HG03460 (cell line): ENCODE data around the gene VEGFA.

Experiments used
- ATAC-seq: cut with Tn5 transposase; IDR thresholded peaks from one replicate; pipeline ENCODE4 v1.9.1; 2021; ENCODE audit not compliant: unreplicated experiment

The VEGFA gene

DNA sequence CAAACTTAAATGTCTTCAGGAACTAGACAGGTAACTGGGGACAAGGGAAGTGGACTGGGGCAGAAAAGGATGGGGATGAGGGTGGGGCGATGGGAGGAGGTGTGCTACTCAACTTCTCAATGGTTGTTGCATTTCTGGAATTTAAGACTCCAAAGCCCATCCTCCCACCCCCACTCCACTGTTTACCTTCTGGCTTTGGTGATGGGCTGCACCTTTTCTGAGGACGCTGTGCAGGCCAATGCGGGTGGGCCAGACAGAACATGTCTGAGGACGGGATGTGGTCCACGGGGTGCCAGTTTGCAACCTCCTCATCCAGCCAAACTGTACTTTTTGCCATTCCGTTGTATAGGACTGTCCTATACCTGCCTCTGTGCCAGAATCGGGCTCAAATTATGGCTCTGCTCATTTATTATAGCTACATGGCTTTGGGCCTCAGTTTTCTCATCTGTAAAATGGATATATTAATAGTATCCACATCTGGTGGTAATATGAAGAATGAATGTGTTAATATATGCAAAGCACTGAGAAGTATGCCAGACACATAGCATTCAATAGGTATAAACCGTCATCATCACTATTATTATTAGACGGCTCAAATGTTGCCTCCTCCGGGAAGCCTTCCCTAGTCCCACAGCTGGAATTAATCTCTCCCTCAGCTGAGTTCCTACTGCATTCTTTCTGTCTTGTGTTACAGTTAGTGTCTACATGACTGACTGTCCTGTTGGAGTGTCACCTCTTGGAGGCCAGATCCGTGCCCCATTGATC lies 31.0 kb upstream of the VEGFA start:
- ATAC-seq, result no peak

DNA sequence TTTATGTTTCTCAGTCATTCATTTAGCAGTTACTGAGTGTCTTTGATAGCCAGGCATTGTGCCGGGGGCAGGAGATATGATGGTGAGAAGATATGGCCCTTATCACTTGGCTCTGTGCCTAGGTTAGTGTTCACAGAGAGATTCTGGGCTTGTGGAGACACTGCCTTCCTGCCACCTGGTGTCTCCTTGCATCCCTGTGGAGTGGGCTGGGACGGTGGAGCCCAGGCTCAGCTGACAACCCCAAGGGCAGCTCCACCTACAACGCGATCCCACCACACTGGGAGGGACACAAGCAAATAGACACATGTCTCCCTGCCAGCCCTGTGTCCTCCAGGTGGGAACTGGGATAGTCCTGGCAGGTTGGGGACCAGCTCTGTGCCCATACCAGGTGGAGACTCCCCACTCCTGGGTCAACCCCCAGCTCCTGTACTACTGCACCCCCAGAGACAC lies 30.3 kb upstream of the VEGFA start:
- no peak for ATAC-seq

DNA sequence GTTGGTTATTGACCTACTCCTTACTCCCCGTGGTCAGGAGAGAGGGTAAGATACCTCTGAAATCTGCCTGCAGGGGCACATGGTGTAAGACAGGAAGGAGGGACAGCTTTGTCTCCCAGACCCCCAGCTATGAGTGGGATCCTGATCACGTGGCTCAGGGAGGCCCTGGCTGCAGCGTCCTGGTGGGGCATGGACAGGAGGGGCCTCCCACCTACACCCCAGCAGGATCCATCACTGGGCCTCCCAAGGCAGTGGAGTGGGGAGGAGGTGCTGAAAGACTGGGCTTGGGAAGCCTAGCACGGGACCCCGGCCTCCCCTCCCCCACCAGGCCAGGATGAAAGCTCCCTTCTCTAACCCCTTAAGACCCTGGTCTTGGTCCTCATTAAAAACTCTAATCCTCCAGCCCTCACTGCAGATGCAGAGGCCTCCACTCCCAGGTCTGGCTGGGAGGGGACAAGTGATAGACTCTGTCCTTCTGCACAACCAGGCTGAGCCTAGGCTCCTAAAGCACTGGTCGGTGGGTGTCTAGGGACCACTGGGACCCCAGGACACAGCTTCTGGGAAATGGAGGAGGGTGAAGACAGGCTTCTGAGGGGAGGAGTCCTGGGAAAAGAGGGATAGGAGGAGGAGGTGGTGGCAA lies 29.6 kb upstream of the VEGFA start:
- ATAC-seq, result no peak

- ATAC-seq, result no peak
Observed at GRCh38 chr6:43740961-43741764, 28.8 kb upstream of the VEGFA start.

DNA sequence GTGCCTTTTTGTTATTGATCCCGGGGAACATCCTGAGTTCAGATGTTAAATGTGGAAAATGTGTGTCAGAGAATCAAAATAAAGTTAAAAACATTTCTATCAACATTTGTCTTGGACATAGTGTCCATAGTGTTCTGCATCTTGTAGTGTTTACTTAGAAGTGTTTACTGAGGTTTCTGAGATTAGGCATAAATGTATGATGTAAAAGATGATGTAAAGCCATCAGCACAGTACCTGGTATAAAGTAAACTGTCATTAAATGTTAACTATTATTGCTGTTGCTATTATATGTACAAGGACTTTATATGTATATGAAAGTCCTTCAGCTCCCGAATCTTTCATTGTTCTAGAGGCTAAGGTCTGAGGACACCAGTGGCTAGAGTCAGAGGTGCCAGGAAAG lies 28.2 kb upstream of the VEGFA start:
- no peak for ATAC-seq

DNA sequence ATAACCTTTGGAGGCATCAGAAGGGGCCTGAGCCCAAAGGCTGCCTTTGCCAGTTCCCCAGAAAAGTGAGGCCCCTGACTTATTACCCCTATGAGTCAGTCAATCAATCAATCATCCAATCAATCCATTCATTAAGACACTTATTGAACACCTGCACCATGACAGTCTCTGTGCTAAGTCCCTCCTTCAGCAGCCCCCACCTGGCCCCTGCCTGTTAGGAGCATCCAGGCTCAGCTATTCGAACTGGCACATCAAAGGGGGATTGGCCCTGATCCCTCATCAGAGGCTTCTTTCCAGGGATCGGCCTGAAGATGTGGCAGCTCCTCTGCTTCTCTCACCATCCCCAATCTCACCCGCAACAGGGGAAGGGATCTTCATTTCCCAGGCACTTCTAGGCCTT lies 27.7 kb upstream of the VEGFA start:
- no peak for ATAC-seq

- ATAC-seq, result no peak
Observed at GRCh38 chr6:43742931-43743632, 26.9 kb upstream of the VEGFA start.

GRCh38 chr6:43743682-43744381 lies 26.2 kb upstream of the VEGFA start:
- ATAC-seq, result no peak

- no peak for ATAC-seq
Observed at GRCh38 chr6:43744491-43744890, 25.5 kb upstream of the VEGFA start.

- no peak for ATAC-seq
Observed at GRCh38 chr6:43744931-43745727, 24.9 kb upstream of the VEGFA start.

GRCh38 chr6:43746071-43746470 lies 23.9 kb upstream of the VEGFA start:
- no peak for ATAC-seq

DNA sequence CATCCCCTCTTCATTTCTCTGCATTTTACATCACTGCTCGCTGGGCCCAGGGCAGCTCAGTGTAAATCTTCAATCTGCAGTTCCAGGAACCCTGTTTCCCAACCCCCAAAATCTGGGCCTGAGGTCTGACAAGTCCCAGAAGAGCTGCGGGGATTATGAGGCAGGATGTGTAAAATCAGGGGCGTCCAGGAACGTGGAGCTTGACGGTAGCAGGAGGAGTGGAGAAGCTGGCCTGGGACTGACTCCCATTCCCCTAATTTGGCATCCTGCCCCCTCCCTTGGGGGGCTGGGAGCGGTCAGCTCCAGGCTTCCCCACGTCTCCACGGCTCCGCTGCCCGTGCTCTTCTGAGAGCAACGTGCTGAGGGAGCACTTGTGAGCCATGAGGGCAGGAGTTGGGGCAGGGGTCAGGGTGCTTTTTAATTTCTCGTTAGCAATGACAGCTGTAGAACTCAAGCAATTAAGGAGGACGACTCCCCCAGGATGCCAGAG lies 23.4 kb upstream of the VEGFA start:
- ATAC-seq, result no peak

- no peak for ATAC-seq
Observed at GRCh38 chr6:43747784-43748183, 22.2 kb upstream of the VEGFA start.

GRCh38 chr6:43748765-43749164 lies 21.2 kb upstream of the VEGFA start:
- ATAC-seq, result no peak

- no peak for ATAC-seq
Observed at GRCh38 chr6:43749461-43749860, 20.6 kb upstream of the VEGFA start.

- ATAC-seq, result no peak
Observed at GRCh38 chr6:43750622-43751021, 19.4 kb upstream of the VEGFA start.

DNA sequence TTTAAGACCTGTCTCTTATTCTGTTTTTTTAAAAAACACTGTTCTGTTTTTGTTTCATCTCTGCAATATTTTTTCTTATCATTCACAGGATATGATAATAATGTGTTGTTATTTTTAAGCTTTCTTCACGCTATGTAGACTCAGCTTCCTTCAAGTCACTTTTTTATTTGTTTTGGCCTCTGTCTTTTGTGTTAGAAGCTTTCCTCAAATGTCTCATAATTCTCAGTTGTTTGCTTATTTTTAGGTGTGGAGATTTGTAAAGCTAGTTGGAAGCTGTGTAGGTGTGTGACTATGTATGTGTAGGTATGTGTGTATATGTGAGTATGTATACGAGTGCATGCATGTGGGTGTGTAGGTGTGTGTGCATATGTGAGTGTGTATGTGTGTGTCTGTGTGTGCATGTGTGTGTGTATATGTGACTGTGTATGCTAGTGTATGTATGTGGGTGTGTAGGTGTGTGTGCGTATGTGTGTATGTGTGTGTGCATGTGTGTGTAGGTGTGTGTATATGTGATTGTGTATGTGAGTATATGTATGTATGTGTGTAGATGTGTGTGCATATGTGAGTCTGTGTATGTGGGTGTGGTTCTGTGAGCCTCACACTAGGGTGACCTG lies 16.3 kb upstream of the VEGFA start:
- ATAC-seq, result no peak

GRCh38 chr6:43757966-43758616 lies 11.9 kb upstream of the VEGFA start:
- ATAC-seq, result no peak

- ATAC-seq, result no peak
Observed at GRCh38 chr6:43758617-43759050, 11.4 kb upstream of the VEGFA start.
